ENCODE data around the gene TNF. TPM values are rescaled to one million over a fixed set of nuclear protein-coding genes. Genes with fewer than 3 reads are reported as not detected.

Gene TNF
- total RNA-seq, 4 donors from 2014 or later, result not detected

GRCh38 chr6:31614684-31615578, 39.6 kb downstream of the TNF start, which contains the start of gene AIF1:
TSS of gene AIF1 (plus strand) at chr6:31615234. CDS start at chr6:31615330, 96 bp downstream.
- H3K27ac ChIP-seq, result peak within 1 kb of the TSS in 3 of 4 donors; percentile 35 to 53 (median 40)
- H3K4me3 ChIP-seq, result peak within 1 kb of the TSS in 3 of 4 donors; percentile 3 to 39 (median 18)

GRCh38 chr6:31615748-31616147, 40.4 kb downstream of the TNF start:
- Histone ChIP-seq H3K27ac (peak overlapping the region in 3 of 4 donors; percentile 35 to 53 (median 40)), H3K27me3 (no peaks in the 10 kb centered on the region), H3K4me3 (peak overlapping the region in 3 of 4 donors; percentile 3 to 39 (median 18)), H3K4me1 (peaks cover 0 to 6% (median 2%) of the 10 kb centered on the region in 4 donors), H3K9me3 (no peaks in the 10 kb centered on the region), H3K36me3 (no peaks in the 10 kb centered on the region)
- TF ChIP-seq CTCF (IDR thresholded peaks at IDR 0.05), result no peak
- no peak for DNase-seq (ENCODE audit: low spot score in 2 of 2)
- 35 to 50% methylated on average over 7 of the region's 7 CpGs for WGBS, 2 donors

More at GRCh38 chr6:31614684-31615578, 39.6 kb downstream of the TNF start, which contains the start of gene AIF1:
- Histone ChIP-seq H3K4me1 (peaks cover 0 to 6% (median 2%) of the 10 kb centered on the region in 4 donors), H3K9me3 (no peaks in the 10 kb centered on the region), H3K27me3 (no peaks in the 10 kb centered on the region), H3K36me3 (no peaks in the 10 kb centered on the region)
- WGBS, 2 donors, result 58 to 59% methylated on average over 6 of the region's 6 CpGs
- DNase-seq (ENCODE audit: low spot score in 2 of 2), result no peak
- no peak for TF ChIP-seq POLR2A (IDR thresholded peaks at IDR 0.05)
- peak in 1 of 2 donors; percentile 29 for TF ChIP-seq EP300 (IDR thresholded peaks at IDR 0.05)

GRCh38 chr6:31617010-31617409, 41.6 kb downstream of the TNF start:
- Histone ChIP-seq H3K36me3 (no peaks in the 10 kb centered on the region), H3K27ac (no peak overlapping the region), H3K4me1 (peaks cover 0 to 13% (median 9%) of the 10 kb centered on the region in 4 donors), H3K27me3 (no peaks in the 10 kb centered on the region), H3K4me3 (no peak overlapping the region), H3K9me3 (no peaks in the 10 kb centered on the region)
- DNase-seq (ENCODE audit: low spot score in 2 of 2), result no peak
- WGBS, 2 donors, result 84 to 91% methylated on average over 2 of the region's 2 CpGs
- no peak for TF ChIP-seq EP300 (IDR thresholded peaks at IDR 0.05)
- no peak for TF ChIP-seq POLR2A (IDR thresholded peaks at IDR 0.05)
- no peak for TF ChIP-seq CTCF (IDR thresholded peaks at IDR 0.05)

GRCh38 chr6:31619805-31620585, 44.6 kb downstream of the TNF start:
- Histone ChIP-seq H3K27ac (peak overlapping the region; percentile 92 to 98 (median 98)), H3K4me1 (peaks cover 0 to 23% (median 15%) of the 10 kb centered on the region in 4 donors), H3K4me3 (peak overlapping the region; percentile 44 to 100 (median 90)), H3K9me3 (no peaks in the 10 kb centered on the region), H3K36me3 (peaks cover under 1 to 21% (median 8%) of the 10 kb centered on the region in 3 donors), H3K27me3 (no peaks in the 10 kb centered on the region)
- TF ChIP-seq CTCF (IDR thresholded peaks at IDR 0.05), result peak in 2 of 5 experiments; percentile 39 to 65
- TF ChIP-seq POLR2A (IDR thresholded peaks at IDR 0.05), result peak; percentile 93 to 97
- peak; percentile 52 to 98 for TF ChIP-seq EP300 (IDR thresholded peaks at IDR 0.05)
- WGBS, 2 donors, result 0% methylated on average over 50 of the region's 50 CpGs
- peak; percentile 96 for DNase-seq (ENCODE audit: low spot score in 2 of 2)

- Histone ChIP-seq H3K4me1 (peaks cover 0 to 23% (median 15%) of the 10 kb centered on the region in 4 donors), H3K27ac (peak within 1 kb of the TSS; percentile 92 to 98 (median 98)), H3K27me3 (no peaks in the 10 kb centered on the region), H3K9me3 (no peaks in the 10 kb centered on the region), H3K4me3 (peak within 1 kb of the TSS; percentile 82 to 100 (median 94)), H3K36me3 (peaks cover 5 to 28% (median 15%) of the 10 kb centered on the region in 3 donors)
- peak; percentile 94 to 98 for DNase-seq (ENCODE audit: low spot score in 2 of 2)
- 1 to 4% methylated on average over 32 to 47 of the region's 67 CpGs for WGBS, 2 donors
- peak; percentile 46 to 50 for TF ChIP-seq POLR2A (IDR thresholded peaks at IDR 0.05)
- TF ChIP-seq CTCF (IDR thresholded peaks at IDR 0.05), result no peak
- peak in 1 of 2 donors; percentile 3 for TF ChIP-seq EP300 (IDR thresholded peaks at IDR 0.05)
Measured at GRCh38 chr6:31620586-31621319, 45.4 kb downstream of the TNF start, which contains the start of gene PRRC2A. TSS of gene PRRC2A (plus strand) at chr6:31620715. CDS start at chr6:31622790, 2,075 bp downstream.

All from tibial nerve (tissue), 4 donors.